GM19193 (cell line): ENCODE measurements around the gene CACNA1C.

Experiments
- POLR2A ChIP-seq: IDR thresholded peaks from 4 replicates; pipeline ENCODE4 v1.6.1; 2011; ENCODE audit not compliant: insufficient read depth, insufficient read length; ENCODE audit errors: extremely low read depth

Gene CACNA1C

DNA sequence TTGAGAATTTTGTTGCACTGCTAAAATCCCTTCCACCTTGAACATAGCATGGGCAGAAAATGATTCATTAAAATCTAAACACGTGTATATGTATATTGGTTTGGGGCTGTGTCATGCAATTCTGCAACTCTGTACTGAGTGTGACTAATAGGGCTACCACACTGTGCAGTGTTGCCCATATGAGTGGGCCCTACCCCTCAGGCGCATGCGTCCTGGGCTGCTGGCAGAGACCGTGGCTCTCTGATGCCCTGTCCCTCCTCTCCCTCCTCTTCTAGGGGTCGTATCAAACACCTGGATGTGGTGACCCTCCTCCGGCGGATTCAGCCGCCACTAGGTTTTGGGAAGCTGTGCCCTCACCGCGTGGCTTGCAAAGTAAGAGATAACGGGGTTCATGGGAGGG is 613.6 kb downstream of the CACNA1C start:
- no peak for TF ChIP-seq POLR2A

GRCh38 chr12:2666846-2667245 is 614.1 kb downstream of the CACNA1C start:
- no peak for TF ChIP-seq POLR2A

- no peak for TF ChIP-seq POLR2A
These were observed 615.1 kb downstream of the CACNA1C start for GRCh38 chr12:2667716-2668440.

GRCh38 chr12:2668816-2669215 is 616.0 kb downstream of the CACNA1C start:
- no peak for TF ChIP-seq POLR2A

DNA sequence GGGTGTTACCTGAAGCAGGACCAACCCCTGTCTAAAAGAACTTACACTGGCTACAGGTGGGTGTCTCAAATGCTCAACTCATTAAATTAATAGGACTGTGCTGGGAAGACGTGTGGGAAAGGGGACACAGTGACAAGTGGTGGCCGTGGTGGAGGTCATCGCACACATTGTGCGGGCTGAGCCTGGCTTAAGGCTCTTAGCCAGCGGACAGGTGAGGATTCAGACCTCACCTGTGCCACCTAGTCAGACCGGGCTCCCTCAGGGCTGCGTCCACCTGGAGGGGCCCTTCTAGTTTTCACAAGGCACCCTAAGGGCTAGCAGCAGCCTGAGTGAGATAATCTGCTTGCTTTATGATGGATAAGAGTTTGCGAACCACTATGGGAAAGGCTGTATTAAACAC is 616.8 kb downstream of the CACNA1C start:
- TF ChIP-seq POLR2A: no peak

DNA sequence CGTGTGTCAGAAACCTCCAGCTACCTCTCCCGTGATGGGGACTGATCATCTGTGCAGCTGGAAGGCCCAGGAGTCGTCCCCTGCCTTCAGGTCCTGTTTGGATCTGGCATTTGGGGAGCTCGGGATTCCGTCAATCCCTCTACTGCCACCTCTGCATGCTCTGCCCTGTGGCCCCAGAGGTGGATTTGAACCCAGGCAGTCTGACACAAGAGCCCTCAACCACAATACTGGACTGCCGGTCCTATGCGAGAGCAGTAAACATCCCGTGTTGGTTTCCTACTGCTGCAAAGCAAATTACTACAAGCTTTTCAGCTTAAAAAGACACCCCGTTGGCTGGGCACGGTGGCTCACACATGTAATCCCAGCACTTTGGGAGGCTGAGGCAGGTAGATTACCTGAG is 620.1 kb downstream of the CACNA1C start:
- TF ChIP-seq POLR2A: no peak

GRCh38 chr12:2673966-2674810 is 621.4 kb downstream of the CACNA1C start:
- TF ChIP-seq POLR2A: no peak

DNA sequence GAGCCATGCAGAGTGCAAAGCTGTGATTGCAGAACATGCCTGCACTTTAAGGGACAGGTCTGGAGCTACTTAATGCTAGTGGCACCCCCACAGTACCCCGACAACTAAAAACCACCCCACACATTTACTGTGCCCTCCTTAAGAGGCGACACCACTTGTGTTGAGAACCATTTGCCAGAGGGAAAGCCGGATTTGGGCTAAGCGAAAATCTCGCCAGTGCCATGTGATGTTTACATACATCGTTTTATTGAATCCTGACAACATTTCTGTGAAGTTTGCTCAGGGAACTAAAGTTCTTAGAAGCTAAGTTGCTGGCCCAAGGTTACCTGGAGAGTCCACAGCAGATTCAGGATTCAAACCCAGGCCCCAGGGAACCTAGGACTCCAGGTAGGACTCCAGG is 623.0 kb downstream of the CACNA1C start:
- no peak for TF ChIP-seq POLR2A

DNA sequence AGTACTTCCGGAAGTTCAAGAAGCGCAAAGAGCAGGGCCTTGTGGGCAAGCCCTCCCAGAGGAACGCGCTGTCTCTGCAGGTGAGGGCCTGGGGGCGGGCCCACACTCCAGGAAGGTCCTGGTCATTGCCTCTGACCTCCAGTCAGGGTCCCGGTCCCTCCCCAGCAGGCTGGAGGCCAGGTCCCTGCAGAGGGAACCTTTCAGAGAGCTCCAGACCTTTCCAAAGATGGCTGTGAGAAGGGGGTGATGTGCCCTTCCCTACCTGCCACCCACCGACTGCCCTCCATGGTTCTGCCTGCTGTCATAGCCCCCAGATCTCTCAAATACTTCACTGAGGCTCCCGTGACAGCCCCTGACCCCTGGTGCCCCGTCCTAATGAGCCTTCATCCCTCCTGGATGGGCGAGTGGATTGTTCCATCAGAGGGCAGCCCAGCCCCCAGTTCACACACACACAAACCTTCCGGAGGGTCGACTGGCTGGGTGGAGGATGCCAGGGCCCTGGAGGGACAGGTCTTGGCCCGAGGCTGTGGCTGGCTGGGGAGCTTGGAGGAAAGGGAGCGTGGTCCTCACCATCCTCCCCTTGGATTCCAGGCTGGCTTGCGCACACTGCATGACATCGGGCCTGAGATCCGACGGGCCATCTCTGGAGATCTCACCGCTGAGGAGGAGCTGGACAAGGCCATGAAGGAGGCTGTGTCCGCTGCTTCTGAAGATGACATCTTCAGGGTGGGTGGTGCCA is 624.5 kb downstream of the CACNA1C start:
- TF ChIP-seq POLR2A: no peak

GRCh38 chr12:2678426-2678825 is 625.6 kb downstream of the CACNA1C start:
- no peak for TF ChIP-seq POLR2A

- no peak for TF ChIP-seq POLR2A
These were observed 626.5 kb downstream of the CACNA1C start for GRCh38 chr12:2679068-2679815.

DNA sequence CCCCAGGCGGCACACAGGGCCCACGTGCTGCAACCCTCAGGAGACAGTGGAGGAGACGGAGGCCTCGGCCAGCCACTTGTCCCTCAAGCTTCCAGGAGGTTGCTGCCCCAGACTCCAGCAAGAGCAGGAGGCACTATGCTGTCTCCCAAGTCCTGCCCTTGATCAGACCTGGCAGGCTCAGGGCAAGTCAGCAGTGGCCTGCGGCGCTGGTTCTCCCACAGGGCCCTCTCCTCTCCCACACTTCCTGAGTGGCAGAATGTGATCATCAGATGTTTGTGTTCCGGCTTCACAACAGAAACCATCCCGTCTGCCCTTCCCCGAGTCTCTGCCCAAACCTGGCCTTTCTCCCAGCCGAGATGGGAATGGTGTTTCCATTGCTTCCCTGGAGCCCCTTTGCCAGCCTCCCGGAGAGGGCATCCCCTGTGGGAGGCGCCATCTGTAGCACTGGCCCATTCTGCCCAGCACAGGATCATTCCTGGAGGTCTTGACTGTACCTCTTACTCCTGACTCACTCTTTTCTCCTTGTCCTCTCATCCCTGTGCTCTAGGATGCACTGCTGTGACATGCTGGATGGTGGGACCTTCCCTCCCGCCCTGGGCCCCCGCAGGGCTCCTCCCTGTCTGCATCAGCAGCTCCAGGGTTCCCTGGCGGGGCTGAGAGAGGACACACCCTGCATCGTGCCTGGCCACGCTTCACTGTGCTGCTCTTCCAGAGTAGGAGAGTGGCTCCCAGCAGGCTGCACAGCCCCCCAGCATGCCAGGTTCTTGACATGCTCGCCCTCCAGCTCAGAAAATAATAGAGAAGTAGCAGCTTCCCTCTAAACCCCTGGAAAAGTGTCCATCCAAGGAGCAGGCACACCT is 627.3 kb downstream of the CACNA1C start:
- no peak for TF ChIP-seq POLR2A

DNA sequence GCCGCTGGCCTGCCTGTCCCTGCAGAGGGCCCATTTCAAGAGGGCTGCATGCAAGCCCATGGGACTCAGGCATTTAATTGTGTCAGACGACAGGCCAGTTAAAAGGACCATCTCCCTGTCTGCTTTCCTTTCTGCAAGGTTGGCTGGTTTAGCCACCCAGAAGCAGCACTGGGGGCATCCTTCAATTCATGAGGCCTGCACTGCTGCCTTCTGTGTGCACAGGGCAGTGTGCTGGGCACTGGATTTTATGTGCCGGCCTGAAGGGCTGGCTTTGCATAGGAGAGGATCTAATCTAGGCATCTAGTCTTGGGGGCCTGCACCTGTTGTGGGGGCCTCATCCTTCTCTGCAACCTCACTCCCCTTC is 627.9 kb downstream of the CACNA1C start:
- no peak for TF ChIP-seq POLR2A
